ENCODE data around the gene PTPRG.

The PTPRG gene

GRCh38 chr3:62173939-62174515 is 612.7 kb downstream of the PTPRG start:
- no peak for TF ChIP-seq POLR2A (IDR thresholded peaks at IDR 0.05; ENCODE audit: low read length)
- TF ChIP-seq GATA1 (IDR thresholded peaks at IDR 0.05; ENCODE audit: low read depth, low read length): no peak
- no peak for DNase-seq

DNA sequence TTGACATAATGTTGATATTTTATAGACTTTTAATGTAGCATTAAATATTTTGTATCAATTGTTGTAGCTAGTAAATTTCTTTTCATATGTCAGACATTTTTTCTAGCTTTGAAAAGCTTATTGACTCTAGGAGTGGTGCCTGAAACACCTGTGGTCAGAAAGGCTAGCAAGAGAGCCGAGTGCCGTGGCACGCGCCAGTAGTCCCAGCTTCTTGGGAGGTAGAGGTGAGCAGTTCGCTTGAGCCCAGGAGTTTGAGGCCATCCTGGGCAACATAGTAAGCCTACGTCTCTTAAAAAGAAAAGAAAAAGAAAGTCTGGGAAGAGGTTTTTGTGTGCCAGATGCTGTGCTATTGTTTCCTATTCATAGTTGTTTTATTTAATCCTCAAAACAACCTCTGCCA is 613.8 kb downstream of the PTPRG start:
- DNase-seq: no peak
- no peak for TF ChIP-seq GATA1 (IDR thresholded peaks at IDR 0.05; ENCODE audit: low read depth, low read length)
- no peak for TF ChIP-seq POLR2A (IDR thresholded peaks at IDR 0.05; ENCODE audit: low read length)

DNA sequence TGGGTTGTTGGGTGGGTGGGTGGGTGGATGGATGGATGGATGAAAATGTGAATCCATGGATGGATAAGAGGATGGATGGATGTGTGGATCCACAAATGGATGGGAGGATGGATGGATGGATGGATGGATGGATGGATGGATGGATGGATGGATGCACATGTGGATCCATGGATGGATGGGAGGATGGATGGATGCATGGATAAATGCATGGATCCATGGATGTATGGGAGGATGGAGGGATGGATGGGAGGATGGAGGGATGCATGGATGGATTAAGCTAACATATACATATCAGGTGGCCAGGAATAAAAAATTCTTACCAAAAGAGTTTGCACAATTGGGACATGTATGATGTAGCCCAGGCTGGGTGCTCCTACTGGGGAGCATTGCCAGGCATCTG is 616.7 kb downstream of the PTPRG start:
- TF ChIP-seq GATA1 (IDR thresholded peaks at IDR 0.05; ENCODE audit: low read depth, low read length): no peak
- no peak for TF ChIP-seq POLR2A (IDR thresholded peaks at IDR 0.05; ENCODE audit: low read length)
- no peak for DNase-seq

- DNase-seq: no peak
- TF ChIP-seq GATA1 (IDR thresholded peaks at IDR 0.05; ENCODE audit: low read depth, low read length) (no peak), POLR2A (IDR thresholded peaks at IDR 0.05; ENCODE audit: low read length) (no peak)
These were observed 617.6 kb downstream of the PTPRG start for GRCh38 chr3:62178739-62179600.

GRCh38 chr3:62180514-62180913 is 619.1 kb downstream of the PTPRG start:
- TF ChIP-seq GATA1 (IDR thresholded peaks at IDR 0.05; ENCODE audit: low read depth, low read length): no peak
- no peak for TF ChIP-seq POLR2A (IDR thresholded peaks at IDR 0.05; ENCODE audit: low read length)
- no peak for DNase-seq

- TF ChIP-seq GATA1 (IDR thresholded peaks at IDR 0.05; ENCODE audit: low read depth, low read length) (no peak), POLR2A (IDR thresholded peaks at IDR 0.05; ENCODE audit: low read length) (no peak)
- no peak for DNase-seq
These were observed 621.7 kb downstream of the PTPRG start for GRCh38 chr3:62183087-62183486.

- no peak for DNase-seq
These were observed 622.6 kb downstream of the PTPRG start for GRCh38 chr3:62183969-62184368.

GRCh38 chr3:62184559-62184958 is 623.2 kb downstream of the PTPRG start:
- TF ChIP-seq GATA1 (IDR thresholded peaks at IDR 0.05; ENCODE audit: low read depth, low read length) (no peak), POLR2A (IDR thresholded peaks at IDR 0.05; ENCODE audit: low read length) (no peak)
- no peak for DNase-seq

More at GRCh38 chr3:62183969-62184368, 622.6 kb downstream of the PTPRG start:
- TF ChIP-seq GATA1 (IDR thresholded peaks at IDR 0.05; ENCODE audit: low read depth, low read length): no peak
- TF ChIP-seq POLR2A (IDR thresholded peaks at IDR 0.05; ENCODE audit: low read length): no peak

- DNase-seq: no peak
- TF ChIP-seq POLR2A (IDR thresholded peaks at IDR 0.05; ENCODE audit: low read length): no peak
- no peak for TF ChIP-seq GATA1 (IDR thresholded peaks at IDR 0.05; ENCODE audit: low read depth, low read length)
These were observed 625.7 kb downstream of the PTPRG start for GRCh38 chr3:62187022-62187431.

DNA sequence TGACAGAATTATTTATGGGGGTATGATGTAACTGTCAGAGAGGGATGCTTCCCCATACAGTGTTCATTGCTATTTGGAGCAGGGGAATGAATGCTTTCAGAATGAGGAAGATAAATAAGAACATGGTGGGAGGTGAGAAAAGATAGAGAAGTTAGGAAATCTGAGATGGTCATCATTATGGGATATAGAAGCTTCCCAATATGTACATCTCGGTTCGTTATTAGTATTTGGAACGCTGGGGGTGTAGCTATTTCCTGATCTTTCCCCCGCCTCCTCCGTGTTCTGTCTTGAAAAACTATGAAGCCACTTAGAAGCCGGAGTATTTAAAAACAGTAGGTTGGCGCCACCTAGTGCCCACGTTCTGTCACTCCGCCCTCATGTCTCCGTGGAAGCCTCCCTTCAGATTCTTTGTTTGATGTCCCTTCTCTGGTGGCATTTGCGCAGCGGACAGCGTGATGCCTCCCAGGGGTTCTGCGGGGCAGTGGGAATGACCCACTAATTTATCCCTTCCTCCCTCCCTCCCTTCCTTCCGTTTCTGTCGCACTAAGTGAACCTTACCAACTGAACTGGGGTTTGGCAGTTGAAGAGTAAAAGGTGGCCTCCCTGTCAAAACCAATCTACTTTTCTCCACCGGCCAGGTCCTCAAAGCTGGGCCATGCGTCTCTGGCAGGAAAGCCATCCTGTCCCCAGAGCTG is 627.5 kb downstream of the PTPRG start:
- TF ChIP-seq POLR2A (IDR thresholded peaks at IDR 0.05; ENCODE audit: low read length) (no peak), GATA1 (IDR thresholded peaks at IDR 0.05; ENCODE audit: low read depth, low read length) (no peak)

GRCh38 chr3:62189376-62189698 is 628.0 kb downstream of the PTPRG start:
- TF ChIP-seq POLR2A (IDR thresholded peaks at IDR 0.05; ENCODE audit: low read length) (no peak), GATA1 (IDR thresholded peaks at IDR 0.05; ENCODE audit: low read depth, low read length) (no peak)
- no peak for DNase-seq

More for the DNA sequence above, 627.5 kb downstream of the PTPRG start:
- DNase-seq: peak; percentile 59 to 75

DNA sequence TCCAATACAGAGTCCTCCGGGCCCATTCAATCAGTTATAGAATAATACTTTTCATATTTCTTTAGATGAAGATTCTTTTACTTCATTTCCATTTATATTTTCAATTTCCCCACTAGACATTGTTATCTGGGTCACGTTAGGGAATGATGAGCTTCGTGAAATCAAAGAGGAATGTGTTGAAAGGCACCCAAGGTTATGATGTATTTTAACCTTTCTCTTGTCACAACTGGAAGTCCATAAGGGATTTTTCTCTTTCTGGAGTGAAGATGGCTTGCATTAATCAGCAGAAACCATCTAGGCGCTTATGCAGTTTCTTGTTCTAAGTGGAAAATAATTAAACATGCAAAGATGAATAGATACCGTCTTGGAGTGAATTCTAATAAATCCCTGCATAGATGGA is 631.5 kb downstream of the PTPRG start:
- no peak for TF ChIP-seq POLR2A (IDR thresholded peaks at IDR 0.05; ENCODE audit: low read length)
- no peak for TF ChIP-seq GATA1 (IDR thresholded peaks at IDR 0.05; ENCODE audit: low read depth, low read length)
- DNase-seq: no peak

- TF ChIP-seq GATA1 (IDR thresholded peaks at IDR 0.05; ENCODE audit: low read depth, low read length) (no peak), POLR2A (IDR thresholded peaks at IDR 0.05; ENCODE audit: low read length) (no peak)
- DNase-seq: no peak
These were observed 632.4 kb downstream of the PTPRG start for GRCh38 chr3:62193586-62194345.
